Measurements from ENCODE around the gene RNASEH2A.
"Not testable (repeated sequence)": the region's sequence is repeated elsewhere in the genome, so short reads cannot be mapped to it uniquely, and the experiment has no call there.

Gene RNASEH2A

DNA sequence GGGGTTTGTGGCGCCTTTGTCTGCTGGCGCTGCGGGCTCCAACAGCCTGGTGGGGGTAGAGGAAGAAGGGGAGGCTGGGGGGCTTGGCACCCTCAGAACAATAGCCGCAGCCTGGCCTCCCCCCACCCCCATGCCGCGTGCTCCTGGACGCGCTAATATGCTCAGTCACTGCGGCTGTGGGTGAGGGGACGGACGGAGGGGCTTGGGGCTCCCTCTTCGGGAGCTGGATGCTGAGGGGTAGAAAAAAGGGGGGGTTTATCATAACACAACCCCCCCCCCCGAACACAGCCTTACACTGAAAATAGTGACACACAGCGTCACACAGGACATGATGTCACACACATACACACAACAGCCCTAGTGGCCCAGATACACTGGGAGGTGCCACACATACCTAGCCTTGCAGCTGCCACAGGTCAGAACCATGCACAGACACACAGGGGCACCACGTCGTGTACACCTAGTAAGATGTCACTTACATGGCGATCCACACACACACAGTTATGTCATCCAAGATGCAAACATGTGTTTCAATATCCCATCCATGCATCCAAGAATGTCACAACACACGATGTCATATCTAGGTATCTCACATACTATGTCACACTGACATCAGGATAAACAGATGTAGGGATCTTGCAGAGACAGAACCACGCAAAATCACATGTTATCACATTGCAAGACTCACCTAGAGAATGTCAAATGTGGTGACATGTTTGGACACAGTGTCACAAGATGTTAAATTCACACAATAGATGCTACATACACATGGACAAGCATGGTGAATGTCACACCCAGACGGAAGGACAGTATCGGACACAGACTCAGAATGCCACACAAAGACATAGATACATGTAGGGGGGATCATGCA lies 32.7 kb downstream of the RNASEH2A start:
- FAIRE-seq, result no peak
- no peak for DNase-seq (ENCODE audit: insufficient read length)
- TF ChIP-seq POLR2A (IDR thresholded peaks at IDR 0.05; ENCODE audit: low read depth, low read length) (no peak), POLR2AphosphoS5 (IDR thresholded peaks at IDR 0.05; ENCODE audit: low read depth, low read length) (no peak), TAF1 (IDR thresholded peaks at IDR 0.05; ENCODE audit: borderline replicate concordance, low read depth, low read length) (no peak)

DNA sequence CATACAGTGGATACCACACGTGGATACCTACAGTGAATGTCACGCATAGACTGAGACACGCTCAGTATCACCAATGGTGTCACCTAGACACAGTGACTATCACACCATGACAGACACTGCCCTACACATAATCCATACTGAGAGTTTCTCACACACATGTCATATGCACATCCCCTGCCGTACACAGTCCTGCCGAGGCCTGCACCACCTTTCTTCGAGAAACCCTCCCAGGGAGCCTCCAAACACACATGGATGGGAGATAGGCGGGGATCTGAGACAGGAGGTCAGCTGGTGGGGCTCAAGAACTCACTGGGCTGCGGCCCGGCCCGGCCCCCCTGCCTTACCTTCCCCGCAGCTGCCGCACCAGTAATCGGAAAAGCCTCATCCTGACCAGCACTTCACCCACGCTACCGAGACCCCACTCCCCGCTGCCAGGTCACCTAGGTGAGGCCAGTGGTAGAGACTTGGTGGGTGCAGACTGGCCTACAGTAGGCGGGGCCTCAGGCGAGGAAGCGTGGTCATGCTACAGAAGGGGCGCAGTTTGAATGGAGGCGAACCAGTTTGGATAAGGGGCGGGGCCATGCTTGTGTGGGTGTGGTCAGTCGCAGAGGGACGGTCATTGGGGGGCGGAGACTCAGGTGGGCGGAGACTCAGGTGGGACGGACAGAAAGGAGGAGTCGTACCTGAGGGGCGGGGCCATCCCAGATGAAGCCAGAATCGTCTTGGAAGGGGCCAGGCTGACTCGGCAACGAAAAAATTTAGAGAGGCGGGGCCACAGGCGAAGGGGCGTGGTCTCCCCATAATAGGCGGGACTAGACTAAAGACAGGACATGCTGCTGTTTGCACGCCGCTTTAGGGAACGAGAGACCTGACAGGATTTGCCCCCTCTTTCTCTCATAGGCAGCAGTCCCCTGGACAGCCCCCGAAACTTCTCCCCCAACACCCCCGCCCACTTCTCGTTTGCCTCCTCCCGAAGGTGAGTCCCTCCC lies 34.0 kb downstream of the RNASEH2A start:
- DNase-seq (ENCODE audit: insufficient read length), result no peak
- no peak for FAIRE-seq
- TF ChIP-seq TAF1 (IDR thresholded peaks at IDR 0.05; ENCODE audit: borderline replicate concordance, low read depth, low read length) (no peak), POLR2AphosphoS5 (IDR thresholded peaks at IDR 0.05; ENCODE audit: low read depth, low read length) (no peak), POLR2A (IDR thresholded peaks at IDR 0.05; ENCODE audit: low read depth, low read length) (no peak)

DNA sequence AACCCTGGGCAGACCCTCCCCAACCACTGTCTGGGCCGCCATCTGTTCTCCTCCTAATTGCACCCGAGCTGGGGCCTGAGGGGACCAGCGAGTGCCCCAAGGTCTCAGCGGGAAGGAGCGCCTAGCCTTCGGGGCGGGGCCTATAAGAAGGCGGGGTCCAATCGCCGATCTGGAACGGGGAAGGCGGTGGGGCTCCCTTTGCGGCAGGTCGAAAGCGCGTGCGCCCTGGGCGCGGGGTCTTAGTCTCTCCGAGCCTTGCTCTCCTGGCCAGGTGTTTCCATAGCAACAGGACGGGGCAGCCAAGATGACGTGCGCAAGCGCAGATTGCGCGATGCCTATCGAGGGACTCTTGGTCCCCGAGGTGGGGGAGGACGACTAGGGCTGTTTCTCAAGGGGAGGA lies 34.7 kb downstream of the RNASEH2A start:
- FAIRE-seq (no peak), DNase-seq (ENCODE audit: insufficient read length) (no peak)
- TF ChIP-seq POLR2A (IDR thresholded peaks at IDR 0.05; ENCODE audit: low read depth, low read length), result no peak
- no peak for TF ChIP-seq POLR2AphosphoS5 (IDR thresholded peaks at IDR 0.05; ENCODE audit: low read depth, low read length)
- TF ChIP-seq TAF1 (IDR thresholded peaks at IDR 0.05; ENCODE audit: borderline replicate concordance, low read depth, low read length), result no peak

DNA sequence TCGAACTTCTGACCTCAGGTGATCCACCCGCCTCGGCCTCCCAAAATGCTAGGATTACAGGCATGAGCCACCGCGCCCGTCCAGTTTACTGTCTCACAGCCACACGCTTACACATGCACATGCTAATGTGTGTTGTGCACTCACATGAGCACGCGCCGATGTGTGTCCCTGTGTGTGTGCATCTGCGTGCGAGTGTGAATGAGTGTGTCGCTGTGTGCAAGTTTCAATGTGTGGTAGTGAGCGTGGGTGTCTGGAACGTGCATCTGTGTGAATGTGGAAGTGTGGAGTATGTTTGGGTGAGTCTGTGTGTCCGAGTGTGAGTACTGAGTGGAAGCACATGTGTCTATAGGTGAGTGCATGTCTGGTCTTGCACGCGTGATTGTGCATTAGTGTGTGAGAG lies 36.1 kb downstream of the RNASEH2A start:
- no peak for DNase-seq (ENCODE audit: insufficient read length)
- FAIRE-seq, result no peak

DNA sequence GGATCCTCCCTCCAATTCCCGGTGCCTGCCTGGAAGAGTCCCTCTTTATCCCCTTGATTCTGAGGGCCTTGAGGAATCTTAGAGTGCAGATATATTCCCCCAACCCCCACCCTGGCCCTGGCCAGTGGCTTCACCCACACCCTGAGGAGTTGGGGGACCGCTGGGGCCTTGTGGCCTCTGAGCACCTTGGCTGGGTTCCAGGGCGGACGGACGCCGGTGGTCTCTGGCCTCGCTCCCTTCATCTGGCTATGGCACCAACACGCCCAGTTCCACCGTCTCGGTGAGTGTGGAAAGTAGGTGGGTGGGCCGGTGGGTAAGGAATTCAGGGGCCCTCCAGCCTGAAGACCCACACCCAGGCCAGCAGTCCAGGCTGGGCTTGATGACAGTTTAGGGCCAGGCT lies 36.9 kb downstream of the RNASEH2A start:
- FAIRE-seq, result no peak
- TF ChIP-seq POLR2A (IDR thresholded peaks at IDR 0.05; ENCODE audit: low read depth, low read length) (no peak), POLR2AphosphoS5 (IDR thresholded peaks at IDR 0.05; ENCODE audit: low read depth, low read length) (no peak), TAF1 (IDR thresholded peaks at IDR 0.05; ENCODE audit: borderline replicate concordance, low read depth, low read length) (no peak)
- no peak for DNase-seq (ENCODE audit: insufficient read length)

More for the DNA sequence above, 36.1 kb downstream of the RNASEH2A start:
- no peak for TF ChIP-seq POLR2A (IDR thresholded peaks at IDR 0.05; ENCODE audit: low read depth, low read length)
- no peak for TF ChIP-seq POLR2AphosphoS5 (IDR thresholded peaks at IDR 0.05; ENCODE audit: low read depth, low read length)
- TF ChIP-seq TAF1 (IDR thresholded peaks at IDR 0.05; ENCODE audit: borderline replicate concordance, low read depth, low read length), result no peak

DNA sequence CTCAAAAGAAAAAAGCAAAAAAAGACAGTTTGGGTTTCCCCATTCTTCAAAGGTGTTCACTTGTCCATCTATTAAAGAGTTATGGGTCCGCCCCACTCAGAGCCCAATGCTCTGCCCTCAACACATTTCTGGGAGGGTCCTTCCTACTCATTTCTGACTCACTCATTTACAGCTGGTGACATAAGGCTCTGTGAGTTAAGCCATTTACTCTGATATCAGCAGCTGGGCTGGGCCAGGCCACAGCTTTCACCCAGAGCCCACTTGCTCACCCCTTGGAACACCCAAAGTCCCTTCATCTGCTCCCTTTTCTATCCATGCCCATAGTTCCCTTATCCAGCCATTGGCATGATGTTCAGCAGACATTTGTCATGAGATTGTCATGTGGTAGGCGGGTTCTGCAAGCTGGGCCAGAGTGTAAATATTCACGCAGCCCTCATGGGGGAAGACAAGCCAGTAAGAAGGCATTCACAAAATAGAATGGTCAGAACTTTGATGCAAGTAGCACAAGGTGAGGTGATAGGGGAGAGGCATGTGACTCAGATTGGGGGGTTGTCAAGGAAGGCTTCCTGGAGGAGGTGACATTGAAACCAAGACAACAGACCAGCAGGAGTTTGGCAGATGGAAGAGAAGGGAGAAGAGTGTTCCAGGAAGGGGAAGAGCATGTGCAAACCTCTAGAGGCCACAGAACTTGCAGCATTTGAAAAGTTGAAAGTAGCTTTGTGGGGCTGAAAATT lies 37.8 kb downstream of the RNASEH2A start:
- no peak for DNase-seq (ENCODE audit: insufficient read length)
- TF ChIP-seq POLR2AphosphoS5 (IDR thresholded peaks at IDR 0.05; ENCODE audit: low read depth, low read length) (no peak), TAF1 (IDR thresholded peaks at IDR 0.05; ENCODE audit: borderline replicate concordance, low read depth, low read length) (no peak)
- FAIRE-seq, result no peak

DNA sequence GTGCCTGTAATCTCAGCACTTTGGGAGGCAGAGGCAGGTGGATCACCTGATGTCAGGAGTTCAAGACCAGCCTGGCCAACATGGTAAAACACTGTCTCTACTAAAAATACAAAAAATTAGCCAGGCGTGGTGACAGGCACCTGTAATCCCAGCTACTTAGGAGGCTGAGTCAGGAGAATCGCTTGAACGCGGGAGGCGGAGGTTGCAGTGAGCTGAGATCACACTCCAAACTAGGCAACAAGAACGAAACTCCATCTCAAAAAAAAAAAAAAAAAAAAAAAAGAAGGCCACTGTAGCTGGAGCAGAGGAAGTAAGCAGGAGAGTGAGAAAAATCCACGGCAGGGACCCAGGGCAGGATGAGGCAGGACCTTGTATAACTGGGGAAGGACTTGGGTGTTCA lies 40.2 kb downstream of the RNASEH2A start:
- not testable (repeated sequence) for FAIRE-seq; DNase-seq (ENCODE audit: insufficient read length)

DNA sequence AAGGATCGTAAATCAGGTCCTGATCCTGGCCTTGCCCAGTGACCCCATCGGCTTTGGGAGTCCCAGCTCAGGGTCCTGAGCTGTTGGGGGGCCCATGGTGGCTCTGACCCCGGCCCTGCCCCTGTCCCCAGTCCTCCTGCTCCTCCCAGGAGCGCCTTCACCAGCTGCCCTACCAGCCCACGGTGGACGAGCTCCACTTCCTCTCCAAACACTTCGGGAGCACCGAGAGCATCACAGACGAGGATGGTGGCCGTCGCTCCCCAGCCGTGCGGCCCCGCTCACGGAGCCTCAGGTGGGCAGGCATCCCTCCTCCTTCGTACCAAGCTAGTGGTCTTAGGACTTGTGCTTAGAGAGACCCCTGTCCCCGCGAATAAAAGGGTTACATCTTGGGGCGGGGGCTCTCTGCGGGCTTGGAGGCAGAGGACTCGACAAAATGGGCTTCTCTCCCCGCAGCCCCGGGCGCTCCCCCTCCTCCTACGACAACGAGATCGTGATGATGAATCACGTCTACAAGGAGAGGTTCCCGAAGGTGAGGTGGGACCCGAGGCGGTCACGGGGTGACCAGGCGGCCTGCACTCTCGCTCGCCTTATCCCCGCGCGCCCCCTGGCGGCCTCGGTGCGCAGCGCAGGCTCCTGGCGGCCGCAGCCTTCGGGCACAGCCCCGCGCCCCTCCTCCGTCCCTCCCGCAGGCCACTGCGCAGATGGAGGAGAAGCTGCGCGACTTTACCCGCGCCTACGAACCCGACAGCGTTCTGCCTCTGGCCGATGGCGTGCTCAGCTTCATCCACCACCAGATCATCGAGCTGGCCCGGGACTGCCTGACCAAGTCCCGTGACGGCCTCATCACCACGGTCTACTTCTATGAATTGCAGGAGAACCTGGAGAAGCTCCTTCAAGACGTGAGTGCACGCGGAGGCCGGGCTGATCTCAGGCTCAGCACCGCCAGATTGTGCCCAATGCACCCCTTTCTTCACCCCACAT lies 41.1 kb downstream of the RNASEH2A start:
- DNase-seq (ENCODE audit: insufficient read length) (peak; percentile 93), FAIRE-seq (peak; percentile 86)
- TF ChIP-seq TAF1 (IDR thresholded peaks at IDR 0.05; ENCODE audit: borderline replicate concordance, low read depth, low read length), result no peak
- TF ChIP-seq POLR2A (IDR thresholded peaks at IDR 0.05; ENCODE audit: low read depth, low read length), result no peak
- TF ChIP-seq POLR2AphosphoS5 (IDR thresholded peaks at IDR 0.05; ENCODE audit: low read depth, low read length), result no peak

DNA sequence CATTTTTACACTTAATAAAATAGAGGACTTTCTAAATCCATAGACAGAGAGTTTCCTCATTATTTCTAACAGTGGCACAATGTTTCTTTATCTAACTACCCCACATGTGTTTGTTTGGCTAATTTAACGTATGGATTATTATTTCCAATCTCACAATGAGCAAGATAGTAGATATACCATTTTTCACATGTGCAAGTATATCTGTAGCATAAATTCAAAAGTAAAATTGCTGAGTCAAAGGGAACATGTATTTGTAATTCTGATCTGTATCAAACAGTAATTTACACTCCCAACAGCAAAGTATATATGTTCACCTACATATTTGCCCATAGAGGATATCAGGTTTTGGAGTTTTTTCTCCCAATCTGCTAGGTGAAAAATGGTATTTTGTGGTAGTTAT lies 50.3 kb downstream of the RNASEH2A start:
- TF ChIP-seq POLR2A (IDR thresholded peaks at IDR 0.05; ENCODE audit: low read depth, low read length) (no peak), POLR2AphosphoS5 (IDR thresholded peaks at IDR 0.05; ENCODE audit: low read depth, low read length) (no peak), TAF1 (IDR thresholded peaks at IDR 0.05; ENCODE audit: borderline replicate concordance, low read depth, low read length) (no peak)

More for the DNA sequence above, 50.3 kb downstream of the RNASEH2A start:
- DNase-seq (ENCODE audit: insufficient read length), result no peak
- no peak for FAIRE-seq

Data from GM12892 (cell line).